Neuron (in vitro differentiated cells): ENCODE data around the gene CPLX3.

Experiments used
- H2AFZ ChIP-seq: one replicate; pipeline ENCODE4 v1.6.1; 2013; ENCODE audit warnings: low read depth, mild to moderate bottlenecking, inconsistent platforms, low read length, moderate library complexity
- H3K27me3 ChIP-seq: one replicate; pipeline ENCODE4 v1.6.1; 2013; ENCODE audit warnings: low read length; ENCODE audit not compliant: insufficient read depth
- H3K36me3 ChIP-seq: one replicate; pipeline ENCODE4 v1.6.1; 2013; ENCODE audit warnings: low read length; ENCODE audit not compliant: insufficient read depth
- H3K4me1 ChIP-seq: one replicate; pipeline ENCODE4 v1.6.1; 2013; ENCODE audit warnings: low read length; ENCODE audit not compliant: insufficient read depth
- H3K4me3 ChIP-seq: 2 replicates; pipeline ENCODE4 v1.5.1; 2013; ENCODE audit warnings: mild to moderate bottlenecking, low read length, moderate library complexity
- H3K9me3 ChIP-seq: one replicate; pipeline ENCODE4 v1.6.1; 2013; ENCODE audit warnings: low read length

The CPLX3 gene

DNA sequence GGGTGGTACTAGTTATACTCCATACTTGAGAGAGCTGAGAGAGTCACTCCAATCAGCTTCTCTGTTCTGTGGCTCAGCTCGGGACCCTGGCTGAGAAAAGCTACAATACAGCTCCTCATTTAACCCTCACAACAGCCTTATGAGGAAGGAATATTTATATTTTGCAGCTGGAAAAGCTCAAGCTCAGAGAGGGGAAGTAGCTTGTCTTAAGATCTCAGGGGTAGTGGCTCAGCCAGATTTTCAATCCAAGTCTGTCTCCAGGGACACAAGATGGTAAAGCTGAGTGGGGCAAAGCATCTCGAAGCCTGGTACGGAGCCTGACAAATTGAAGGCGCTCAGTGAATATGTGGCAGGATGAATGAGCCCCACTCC, 31.9 kb downstream of the CPLX3 start:
- H3K4me1 ChIP-seq, result no peaks in the 10 kb centered on the region
- H3K27me3 ChIP-seq, result no peaks in the 10 kb centered on the region
- no peaks in the 10 kb centered on the region for H3K9me3 ChIP-seq
- peaks cover 6% of the 10 kb centered on the region for H3K36me3 ChIP-seq
- H2AFZ ChIP-seq, result no peak overlapping the region
- H3K4me3 ChIP-seq, result no peak overlapping the region

DNA sequence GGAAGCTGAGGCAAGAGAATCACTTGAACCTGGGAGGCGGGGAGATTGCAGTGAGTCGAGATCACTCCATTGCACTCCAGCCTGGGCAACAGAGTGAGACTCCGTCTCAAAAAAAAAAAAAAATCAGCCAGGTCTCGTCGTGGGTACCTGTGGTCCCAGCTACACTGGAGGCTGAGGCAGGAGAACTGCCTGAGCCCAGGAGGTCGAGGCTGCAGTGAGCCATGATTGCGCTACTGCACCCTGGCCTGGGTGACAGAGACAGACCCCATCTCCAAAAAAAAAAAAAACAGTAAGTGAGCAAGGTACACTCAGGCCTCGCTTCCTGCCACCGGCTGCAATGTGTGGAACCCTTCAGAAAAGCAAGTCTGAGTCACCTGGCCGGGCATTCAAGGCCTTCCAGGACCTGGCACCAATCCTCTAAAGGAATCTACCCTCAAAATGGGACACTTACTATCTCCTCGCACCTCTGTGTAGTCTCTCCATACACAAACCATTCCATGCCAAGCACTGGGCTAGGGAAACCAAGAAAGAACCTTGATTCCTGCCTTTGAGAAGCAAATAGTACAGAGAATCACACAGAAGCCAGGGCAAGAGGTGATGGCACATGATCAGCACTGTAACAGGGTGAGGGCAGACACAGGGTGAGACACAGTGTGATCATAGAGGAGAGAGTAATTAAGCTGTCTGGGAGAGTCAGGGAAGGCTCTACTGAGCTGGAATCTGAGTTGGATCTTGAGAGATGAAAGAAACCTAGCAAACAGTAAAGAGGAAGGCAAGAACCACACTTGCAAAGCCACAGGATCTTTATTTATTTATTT, 37.0 kb downstream of the CPLX3 start:
- Histone ChIP-seq H3K9me3 (no peaks in the 10 kb centered on the region), H3K4me1 (no peaks in the 10 kb centered on the region), H3K36me3 (peaks cover 10% of the 10 kb centered on the region), H3K27me3 (no peaks in the 10 kb centered on the region), H3K4me3 (no peak overlapping the region), H2AFZ (no peak overlapping the region)

DNA sequence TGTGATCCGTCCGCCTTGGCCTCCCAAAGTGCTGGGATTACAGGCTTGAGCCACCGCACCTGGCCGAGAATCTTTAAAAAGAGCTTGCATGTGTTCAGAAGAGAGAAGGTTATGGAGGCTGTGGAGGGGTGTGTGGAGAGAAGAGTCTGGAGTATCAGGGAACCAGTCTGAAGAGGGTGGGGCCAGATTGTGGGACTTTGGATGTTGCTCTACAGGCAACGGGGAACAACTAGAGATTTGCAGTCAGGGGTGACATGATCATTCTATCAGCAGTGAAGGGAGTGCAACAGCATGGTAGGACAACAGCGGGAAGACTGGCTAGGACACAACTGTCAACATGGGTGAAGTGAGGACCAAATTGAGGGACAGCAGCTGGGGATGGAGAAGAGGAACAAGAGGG, 37.9 kb downstream of the CPLX3 start:
- Histone ChIP-seq H3K4me1 (no peaks in the 10 kb centered on the region), H3K9me3 (peaks cover 3% of the 10 kb centered on the region), H3K4me3 (no peak overlapping the region), H2AFZ (no peak overlapping the region), H3K36me3 (peaks cover 12% of the 10 kb centered on the region), H3K27me3 (no peaks in the 10 kb centered on the region)

DNA sequence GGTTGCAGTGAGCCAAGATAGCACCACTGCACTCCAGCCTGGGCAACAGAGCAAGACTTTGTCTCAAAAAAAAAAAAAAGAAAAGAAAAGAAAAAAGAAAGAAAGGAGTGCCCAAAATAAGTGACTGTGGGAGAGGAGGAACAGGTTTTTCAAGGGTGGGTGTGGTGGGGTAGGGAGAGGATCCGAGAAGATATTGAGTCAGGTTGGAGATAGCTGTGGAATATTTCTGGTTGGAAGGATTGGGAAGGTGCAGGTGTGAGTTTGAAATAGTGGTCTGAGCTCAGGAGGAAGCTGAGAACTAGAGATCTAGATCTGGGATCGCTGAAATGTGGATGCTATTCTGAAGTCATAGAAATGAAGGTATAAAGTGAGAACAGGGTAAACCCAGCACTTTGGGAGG, 38.9 kb downstream of the CPLX3 start:
- H3K36me3 ChIP-seq, result peaks cover 12% of the 10 kb centered on the region
- H3K4me3 ChIP-seq, result no peak overlapping the region
- no peaks in the 10 kb centered on the region for H3K4me1 ChIP-seq

DNA sequence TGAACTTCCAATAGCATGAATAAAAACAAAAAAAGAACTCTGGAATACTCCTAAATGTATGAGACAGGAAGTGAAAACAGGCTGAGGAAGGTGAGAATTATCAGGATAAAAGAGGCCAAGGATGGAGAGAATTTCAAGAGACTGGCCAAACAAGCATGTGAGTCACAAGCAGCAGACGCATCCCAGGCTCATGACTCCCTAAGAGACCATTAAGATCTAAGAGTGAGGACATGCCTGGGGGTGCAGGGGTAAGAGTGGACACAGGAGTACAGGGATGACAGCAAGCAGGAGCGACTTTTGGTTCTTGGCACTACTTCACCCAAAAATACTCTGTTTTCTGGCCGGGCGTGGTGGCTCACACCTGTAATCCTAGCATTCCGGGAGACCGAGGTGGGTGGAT, 39.7 kb downstream of the CPLX3 start:
- H3K27me3 ChIP-seq, result no peaks in the 10 kb centered on the region
- no peak overlapping the region for H2AFZ ChIP-seq
- no peaks in the 10 kb centered on the region for H3K4me1 ChIP-seq
- H3K4me3 ChIP-seq, result no peak overlapping the region
- H3K36me3 ChIP-seq, result peaks cover 18% of the 10 kb centered on the region
- peaks cover 3% of the 10 kb centered on the region for H3K9me3 ChIP-seq

More for the DNA sequence above, 38.9 kb downstream of the CPLX3 start:
- Histone ChIP-seq H3K9me3 (peaks cover 3% of the 10 kb centered on the region), H3K27me3 (no peaks in the 10 kb centered on the region), H2AFZ (no peak overlapping the region)

- Histone ChIP-seq H3K27me3 (no peaks in the 10 kb centered on the region), H3K36me3 (peaks cover 18% of the 10 kb centered on the region), H2AFZ (no peak overlapping the region), H3K4me1 (peaks cover 4% of the 10 kb centered on the region), H3K4me3 (no peak overlapping the region), H3K9me3 (peaks cover 3% of the 10 kb centered on the region)
Observed at GRCh38 chr15:74867466-74868038, 41.1 kb downstream of the CPLX3 start.

DNA sequence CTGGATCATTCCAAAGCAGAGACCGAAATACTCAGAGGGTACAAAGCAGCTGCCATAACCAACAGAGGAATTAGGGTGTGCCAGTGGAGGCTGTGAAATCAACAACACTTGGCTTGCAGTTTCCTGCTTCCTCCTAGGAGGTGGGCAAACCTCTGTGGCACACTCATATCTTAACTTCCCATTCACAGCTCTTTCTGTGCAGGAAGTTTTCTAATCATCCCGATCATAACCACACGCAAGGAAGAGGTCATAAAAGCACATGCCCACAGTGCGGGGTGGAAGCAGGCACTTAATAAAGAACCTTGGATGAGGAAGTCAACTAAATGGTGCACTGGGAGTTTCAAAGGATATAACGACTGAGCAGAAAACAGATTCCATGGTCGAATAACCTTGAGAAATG, 41.6 kb downstream of the CPLX3 start:
- Histone ChIP-seq H3K27me3 (no peaks in the 10 kb centered on the region), H3K9me3 (peaks cover 3% of the 10 kb centered on the region), H3K4me3 (no peak overlapping the region), H3K36me3 (peaks cover 18% of the 10 kb centered on the region), H3K4me1 (peaks cover 4% of the 10 kb centered on the region), H2AFZ (no peak overlapping the region)

- no peak overlapping the region for H2AFZ ChIP-seq
Observed at GRCh38 chr15:74869372-74869725, 42.9 kb downstream of the CPLX3 start.

DNA sequence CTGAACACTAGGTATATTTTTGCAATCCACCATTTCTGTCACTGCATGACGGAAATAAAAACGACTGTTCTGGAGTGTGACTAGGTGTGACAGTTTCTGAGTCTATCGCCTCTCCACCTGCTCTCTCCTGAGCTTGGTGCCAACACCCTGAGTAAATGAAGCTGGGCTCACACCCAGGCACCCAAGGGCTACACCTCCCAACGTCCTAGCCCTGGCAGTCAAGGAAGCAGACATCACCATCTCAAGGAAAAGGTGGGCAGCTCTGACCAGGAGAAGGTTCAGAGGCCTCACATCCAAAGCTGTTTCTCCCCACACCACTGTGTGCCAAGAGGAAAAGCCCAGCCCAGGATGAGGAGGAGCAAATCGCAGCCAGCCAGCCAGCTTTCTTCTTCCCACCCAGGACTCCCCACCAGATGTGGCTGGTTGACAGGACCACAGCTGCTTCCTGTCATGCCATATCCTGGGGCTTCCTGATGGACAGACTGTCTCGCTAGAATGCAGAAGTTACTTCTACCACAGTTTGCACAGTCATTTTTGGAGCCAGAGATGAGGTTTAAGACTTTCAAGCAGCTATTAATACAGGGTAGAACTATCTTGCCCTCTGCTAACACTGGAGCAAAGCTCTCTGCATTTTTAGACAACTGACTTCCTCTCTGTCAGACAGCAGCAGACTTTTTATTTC, 43.4 kb downstream of the CPLX3 start:
- H3K4me1 ChIP-seq, result peaks cover 8% of the 10 kb centered on the region
- H3K27me3 ChIP-seq, result no peaks in the 10 kb centered on the region
- peaks cover 18% of the 10 kb centered on the region for H3K36me3 ChIP-seq
- no peak overlapping the region for H3K4me3 ChIP-seq
- peaks cover 3% of the 10 kb centered on the region for H3K9me3 ChIP-seq
- no peak overlapping the region for H2AFZ ChIP-seq

More at GRCh38 chr15:74869372-74869725, 42.9 kb downstream of the CPLX3 start:
- peaks cover 18% of the 10 kb centered on the region for H3K36me3 ChIP-seq
- peaks cover 3% of the 10 kb centered on the region for H3K9me3 ChIP-seq
- no peaks in the 10 kb centered on the region for H3K27me3 ChIP-seq
- H3K4me1 ChIP-seq, result peaks cover 8% of the 10 kb centered on the region
- H3K4me3 ChIP-seq, result no peak overlapping the region

- Histone ChIP-seq H3K4me3 (no peak overlapping the region), H3K27me3 (no peaks in the 10 kb centered on the region), H3K36me3 (peaks cover 18% of the 10 kb centered on the region), H3K9me3 (peaks cover 3% of the 10 kb centered on the region), H3K4me1 (peaks cover 8% of the 10 kb centered on the region), H2AFZ (no peak overlapping the region)
Observed at GRCh38 chr15:74870436-74871215, 44.2 kb downstream of the CPLX3 start.

- Histone ChIP-seq H3K36me3 (peaks cover 15% of the 10 kb centered on the region), H3K4me1 (peaks cover 8% of the 10 kb centered on the region), H3K9me3 (peaks cover 3% of the 10 kb centered on the region), H3K4me3 (peak overlapping the region; percentile 89), H2AFZ (no peak overlapping the region), H3K27me3 (no peaks in the 10 kb centered on the region)
Observed at GRCh38 chr15:74872702-74873035, 46.2 kb downstream of the CPLX3 start.

- peak within 1 kb of the TSS; percentile 50 for H2AFZ ChIP-seq
- H3K4me3 ChIP-seq, result peak within 1 kb of the TSS; percentile 89
- H3K27me3 ChIP-seq, result no peaks in the 10 kb centered on the region
- peaks cover 4% of the 10 kb centered on the region for H3K9me3 ChIP-seq
- peaks cover 8% of the 10 kb centered on the region for H3K4me1 ChIP-seq
- peaks cover 11% of the 10 kb centered on the region for H3K36me3 ChIP-seq
Observed at GRCh38 chr15:74873036-74873755, 46.8 kb downstream of the CPLX3 start, which contains the start of gene SCAMP2. TSS of gene SCAMP2 (minus strand) at chr15:74873365. CDS start at chr15:74873255, 110 bp downstream.
